CD4-positive, alpha-beta T cell treated with Interleukin-15 for 4 hours (primary cell): Measurements from ENCODE around the gene TMEM184B.

Experiments used
- DNase-seq: peaks from one replicate; pipeline ENCODE4 v3.0.0-alpha.2; 2020; ENCODE audit warnings: low spot score

TMEM184B gene

GRCh38 chr22:38272373-38273134 is at the start of gene TMEM184B:
Gene TMEM184B, minus strand, starts transcription at chr22:38273010. Its CDS starts 25,049 bp downstream, at chr22:38247961.
- peak; percentile 81 for DNase-seq

GRCh38 chr22:38320605-38321402 is 48.0 kb upstream of the TMEM184B start:
- no peak for DNase-seq

GRCh38 chr22:38318792-38319773 is 46.3 kb upstream of the TMEM184B start:
- DNase-seq, result no peak

DNA sequence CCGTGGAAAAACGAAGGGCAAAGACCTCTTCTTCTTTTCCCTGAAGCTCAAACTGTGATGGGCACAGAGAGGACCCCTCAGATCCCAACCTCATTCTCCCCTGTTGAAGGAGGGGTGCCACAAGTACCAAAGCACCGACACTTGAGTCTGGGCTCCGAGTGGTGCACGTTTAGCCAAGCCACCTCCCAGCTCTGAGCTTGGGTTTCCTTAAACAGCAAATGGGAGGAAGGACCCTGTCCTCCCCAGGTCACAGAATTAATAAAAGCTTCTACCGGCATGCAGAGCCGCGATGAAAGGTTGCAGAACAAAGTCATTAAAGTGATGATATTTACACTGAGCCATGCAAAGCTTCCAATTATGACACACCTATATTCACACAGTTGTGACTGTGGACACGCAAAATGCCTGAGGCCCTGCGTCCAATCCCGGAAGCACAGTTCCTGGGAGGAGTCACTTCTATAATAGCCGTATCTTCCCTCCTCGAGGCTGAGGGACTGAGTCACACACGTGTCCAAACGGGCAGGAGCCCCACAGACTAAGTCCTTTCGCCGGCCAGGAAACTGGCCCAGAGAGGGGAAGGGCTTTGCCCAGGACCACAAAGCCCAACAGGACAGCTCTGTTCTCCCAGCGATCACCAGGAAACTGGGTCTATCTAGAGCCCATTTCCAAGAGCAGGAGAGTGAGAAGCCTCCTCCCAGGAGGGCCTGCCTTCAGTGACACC is 45.3 kb upstream of the TMEM184B start:
- no peak for DNase-seq

DNA sequence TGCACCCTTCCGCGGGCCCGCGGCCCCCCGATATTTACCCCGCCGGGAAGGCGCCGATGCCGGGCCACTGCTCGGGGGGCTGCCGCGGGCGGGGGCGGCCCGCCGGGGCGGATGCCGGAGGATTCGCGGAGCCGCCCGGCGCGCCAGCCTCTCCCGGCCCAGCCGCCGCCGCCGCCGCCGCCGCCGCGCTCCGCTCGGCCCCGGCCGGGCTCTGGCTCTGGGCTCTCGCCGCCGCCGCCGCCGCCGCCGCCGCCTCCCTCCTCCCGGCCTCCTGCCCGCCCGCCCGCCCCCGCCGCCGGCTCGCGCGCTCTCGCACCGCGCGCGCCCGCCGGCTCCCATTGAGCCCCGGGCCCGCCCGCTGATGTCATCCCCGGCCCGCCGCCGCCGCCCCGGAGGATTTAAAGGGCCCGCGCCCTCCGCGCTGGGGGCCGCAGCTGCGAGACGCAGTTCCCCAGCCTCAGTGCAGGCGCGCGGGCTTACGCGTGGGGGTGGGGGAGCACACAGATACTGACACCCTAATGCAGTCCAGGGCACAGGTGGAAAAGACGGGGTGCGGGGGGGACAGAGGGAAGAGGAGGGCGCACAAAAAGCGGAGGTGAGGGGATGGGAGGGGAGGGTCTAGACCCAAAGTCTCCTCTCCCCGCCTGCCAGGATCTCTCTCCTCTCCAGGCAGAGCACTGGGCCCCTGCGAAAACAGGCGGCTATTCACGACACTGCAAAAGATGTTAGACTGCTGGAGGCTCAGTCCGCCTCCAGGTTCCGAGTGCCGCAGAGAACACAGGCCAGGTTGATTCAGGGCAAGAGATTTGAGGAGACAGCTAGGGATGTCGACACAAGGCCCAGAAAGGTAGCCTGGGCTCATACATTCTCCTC is 44.5 kb upstream of the TMEM184B start, which contains the start of gene CSNK1E:
TSS of gene CSNK1E (minus strand) at position 312 of the 873 bp plus-strand sequence. CDS start 3,276 bp downstream, outside the sequence.
- DNase-seq, result peak; percentile 67

DNA sequence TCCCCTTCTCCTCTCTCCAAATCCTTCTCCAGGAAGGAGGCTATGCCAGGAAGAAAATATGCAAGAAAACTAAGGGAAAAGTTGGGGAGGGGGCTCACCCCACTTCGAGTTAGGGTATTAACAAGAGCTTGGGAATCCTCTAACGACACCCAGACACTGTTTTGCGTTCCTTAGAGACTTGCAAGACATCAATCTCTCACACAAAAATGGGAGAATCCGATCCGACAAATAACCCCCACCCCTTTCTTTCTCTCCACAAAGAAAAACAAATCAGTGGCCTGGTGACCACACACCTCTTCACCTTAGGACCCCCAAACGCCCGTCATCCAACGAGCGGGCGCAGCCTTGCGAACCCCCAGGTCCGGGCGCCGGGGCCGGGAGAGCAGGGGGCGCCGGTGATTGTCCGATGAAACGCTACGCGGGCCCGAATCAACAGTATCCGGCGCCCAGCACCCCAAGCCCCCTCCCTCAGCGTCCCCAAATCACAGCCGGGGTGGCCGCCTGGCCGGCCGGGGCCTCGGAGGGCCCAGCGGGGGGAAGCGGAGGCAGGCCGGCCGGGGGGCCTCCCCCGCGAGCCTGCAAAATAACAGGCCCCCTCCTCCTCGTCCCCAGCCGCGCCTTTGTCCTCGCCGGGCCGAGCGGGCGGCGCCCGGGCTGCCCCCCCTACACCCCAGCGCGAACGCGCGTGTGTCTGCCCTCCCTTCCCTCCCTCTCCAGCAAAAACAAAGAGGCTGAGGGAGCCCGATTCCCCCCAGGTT is 43.7 kb upstream of the TMEM184B start:
- peak; percentile 54 for DNase-seq

- no peak for DNase-seq
These were observed 43.1 kb upstream of the TMEM184B start for GRCh38 chr22:38315823-38316363.

- no peak for DNase-seq
These were observed 42.4 kb upstream of the TMEM184B start for GRCh38 chr22:38314933-38315822.

- no peak for DNase-seq
These were observed 41.5 kb upstream of the TMEM184B start for GRCh38 chr22:38314051-38314932.

GRCh38 chr22:38313384-38313955 is 40.7 kb upstream of the TMEM184B start:
- DNase-seq, result no peak

- no peak for DNase-seq
These were observed 39.5 kb upstream of the TMEM184B start for GRCh38 chr22:38312261-38312800.

- DNase-seq, result no peak
These were observed 38.5 kb upstream of the TMEM184B start for GRCh38 chr22:38311323-38311620.

DNA sequence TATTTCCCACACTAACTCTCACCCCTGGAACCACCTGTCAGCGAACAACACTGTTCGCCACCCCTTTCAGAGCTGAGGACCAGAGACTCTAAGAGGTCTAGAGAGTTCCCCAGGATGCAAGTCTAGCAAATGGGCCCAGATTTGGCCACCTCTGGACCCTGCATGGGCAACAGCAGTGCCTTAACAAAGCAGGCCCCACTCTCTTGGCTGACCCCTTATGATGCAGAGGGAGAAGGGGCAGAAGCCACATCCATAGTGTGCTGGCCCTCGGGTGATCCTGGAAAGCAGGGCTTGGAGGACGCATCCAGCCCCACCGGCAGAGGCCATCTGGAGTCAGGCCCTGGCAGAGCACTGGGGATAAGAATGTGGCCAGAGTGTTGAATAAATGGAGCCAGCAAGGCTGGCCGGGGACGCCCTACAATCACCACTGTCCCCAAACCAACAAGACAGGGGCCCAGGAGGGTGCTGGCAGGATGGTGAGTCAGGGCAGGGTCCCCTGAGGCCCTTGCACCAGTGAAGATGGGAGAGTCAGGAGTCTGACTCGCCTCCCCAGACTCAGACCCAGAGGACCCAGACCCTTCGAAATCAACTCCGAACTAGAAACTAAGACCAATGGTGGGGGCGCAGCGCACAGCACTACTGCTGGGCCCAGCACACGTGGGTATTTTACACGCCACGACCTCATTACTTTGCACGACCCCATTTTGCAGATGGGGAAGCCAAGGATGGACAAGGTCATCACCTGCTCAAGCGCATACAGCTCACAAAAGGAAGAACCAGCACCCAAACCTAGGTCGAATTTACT is 37.9 kb upstream of the TMEM184B start:
- no peak for DNase-seq

DNA sequence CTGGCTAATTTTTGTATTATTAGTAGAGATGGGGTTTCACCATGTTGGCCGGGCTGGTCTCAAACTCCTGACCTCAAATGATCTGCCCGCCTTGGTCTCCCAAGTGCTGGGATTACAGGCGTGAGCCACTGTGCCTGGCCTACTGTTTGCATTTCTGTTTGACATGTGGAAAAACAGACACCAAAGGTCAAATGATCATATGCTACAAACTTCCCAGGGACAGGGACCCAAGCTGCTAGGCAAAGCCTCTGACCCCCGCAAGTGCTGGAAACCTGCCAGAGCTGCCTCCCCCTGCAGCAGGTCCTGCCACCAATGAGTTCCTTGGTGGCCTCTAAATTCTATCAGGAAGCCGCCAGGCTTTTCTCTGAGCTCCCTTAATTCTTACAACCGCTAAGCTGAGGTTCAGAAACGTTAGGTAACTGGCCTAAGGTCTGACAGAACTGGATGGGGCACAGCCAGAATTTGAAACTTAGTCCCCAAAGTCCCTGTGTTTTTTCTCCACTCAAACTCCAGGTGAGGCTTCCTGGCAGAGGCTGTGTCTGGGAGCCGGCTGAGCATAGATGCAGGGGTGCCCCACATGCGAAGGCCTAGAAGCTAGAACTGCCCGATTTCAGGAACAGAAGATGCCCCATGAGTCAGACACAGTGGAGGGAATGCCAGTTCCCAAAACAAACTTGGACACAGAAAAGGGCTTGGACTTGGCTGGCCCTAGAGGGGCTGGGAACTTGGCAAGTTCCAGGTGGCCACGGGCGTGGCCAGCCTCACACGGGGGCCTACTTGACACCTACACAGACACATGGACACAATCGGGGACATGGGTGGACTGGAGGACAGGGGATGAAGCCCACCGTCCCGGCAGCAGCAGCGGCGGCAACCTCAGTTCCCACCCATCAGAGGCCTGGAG is 37.1 kb upstream of the TMEM184B start:
- DNase-seq, result no peak
